ENCODE data around the gene MDH1.

The MDH1 gene

GRCh38 chr2:63642946-63643345, 54.2 kb downstream of the MDH1 start:
- no peak for DNase-seq
- no peaks in the 10 kb centered on the region for H3K9me3 ChIP-seq
- no peaks in the 10 kb centered on the region for H3K4me1 ChIP-seq
- no peaks in the 10 kb centered on the region for H3K27me3 ChIP-seq
- H3K36me3 ChIP-seq: no peaks in the 10 kb centered on the region
- no peak overlapping the region for H3K4me3 ChIP-seq (ENCODE audit: low read depth, low read length)
- TF ChIP-seq CTCF (IDR thresholded peaks at IDR 0.05; ENCODE audit: low read depth, low read length): no peak

GRCh38 chr2:63643486-63643885, 54.7 kb downstream of the MDH1 start:
- no peak for DNase-seq
- Histone ChIP-seq H3K27me3 (no peaks in the 10 kb centered on the region), H3K36me3 (no peaks in the 10 kb centered on the region), H3K4me3 (ENCODE audit: low read depth, low read length) (no peak overlapping the region), H3K4me1 (no peaks in the 10 kb centered on the region), H3K9me3 (no peaks in the 10 kb centered on the region)
- no peak for TF ChIP-seq CTCF (IDR thresholded peaks at IDR 0.05; ENCODE audit: low read depth, low read length)

GRCh38 chr2:63648632-63649031, 59.9 kb downstream of the MDH1 start:
- Histone ChIP-seq H3K36me3 (no peaks in the 10 kb centered on the region), H3K9me3 (no peaks in the 10 kb centered on the region), H3K4me3 (ENCODE audit: low read depth, low read length) (no peak overlapping the region), H3K4me1 (no peaks in the 10 kb centered on the region), H3K27me3 (no peaks in the 10 kb centered on the region)
- no peak for DNase-seq
- TF ChIP-seq CTCF (IDR thresholded peaks at IDR 0.05; ENCODE audit: low read depth, low read length): no peak

- Histone ChIP-seq H3K4me1 (no peaks in the 10 kb centered on the region), H3K4me3 (ENCODE audit: low read depth, low read length) (no peak overlapping the region), H3K9me3 (no peaks in the 10 kb centered on the region), H3K27me3 (no peaks in the 10 kb centered on the region), H3K36me3 (no peaks in the 10 kb centered on the region)
- DNase-seq: no peak
- TF ChIP-seq CTCF (IDR thresholded peaks at IDR 0.05; ENCODE audit: low read depth, low read length): no peak
These were observed 61.1 kb downstream of the MDH1 start for GRCh38 chr2:63649829-63650228.

GRCh38 chr2:63650756-63651155, 62.0 kb downstream of the MDH1 start:
- no peak for TF ChIP-seq CTCF (IDR thresholded peaks at IDR 0.05; ENCODE audit: low read depth, low read length)
- Histone ChIP-seq H3K4me1 (no peaks in the 10 kb centered on the region), H3K27me3 (no peaks in the 10 kb centered on the region), H3K4me3 (ENCODE audit: low read depth, low read length) (no peak overlapping the region), H3K36me3 (no peaks in the 10 kb centered on the region), H3K9me3 (no peaks in the 10 kb centered on the region)
- no peak for DNase-seq

- DNase-seq: no peak
- Histone ChIP-seq H3K4me3 (ENCODE audit: low read depth, low read length) (no peak overlapping the region), H3K4me1 (no peaks in the 10 kb centered on the region), H3K27me3 (no peaks in the 10 kb centered on the region), H3K36me3 (no peaks in the 10 kb centered on the region), H3K9me3 (no peaks in the 10 kb centered on the region)
- TF ChIP-seq CTCF (IDR thresholded peaks at IDR 0.05; ENCODE audit: low read depth, low read length): no peak
These were observed 62.6 kb downstream of the MDH1 start for GRCh38 chr2:63651356-63651755.
